ENCODE measurements around the gene HOTAIR.

HOTAIR gene

DNA sequence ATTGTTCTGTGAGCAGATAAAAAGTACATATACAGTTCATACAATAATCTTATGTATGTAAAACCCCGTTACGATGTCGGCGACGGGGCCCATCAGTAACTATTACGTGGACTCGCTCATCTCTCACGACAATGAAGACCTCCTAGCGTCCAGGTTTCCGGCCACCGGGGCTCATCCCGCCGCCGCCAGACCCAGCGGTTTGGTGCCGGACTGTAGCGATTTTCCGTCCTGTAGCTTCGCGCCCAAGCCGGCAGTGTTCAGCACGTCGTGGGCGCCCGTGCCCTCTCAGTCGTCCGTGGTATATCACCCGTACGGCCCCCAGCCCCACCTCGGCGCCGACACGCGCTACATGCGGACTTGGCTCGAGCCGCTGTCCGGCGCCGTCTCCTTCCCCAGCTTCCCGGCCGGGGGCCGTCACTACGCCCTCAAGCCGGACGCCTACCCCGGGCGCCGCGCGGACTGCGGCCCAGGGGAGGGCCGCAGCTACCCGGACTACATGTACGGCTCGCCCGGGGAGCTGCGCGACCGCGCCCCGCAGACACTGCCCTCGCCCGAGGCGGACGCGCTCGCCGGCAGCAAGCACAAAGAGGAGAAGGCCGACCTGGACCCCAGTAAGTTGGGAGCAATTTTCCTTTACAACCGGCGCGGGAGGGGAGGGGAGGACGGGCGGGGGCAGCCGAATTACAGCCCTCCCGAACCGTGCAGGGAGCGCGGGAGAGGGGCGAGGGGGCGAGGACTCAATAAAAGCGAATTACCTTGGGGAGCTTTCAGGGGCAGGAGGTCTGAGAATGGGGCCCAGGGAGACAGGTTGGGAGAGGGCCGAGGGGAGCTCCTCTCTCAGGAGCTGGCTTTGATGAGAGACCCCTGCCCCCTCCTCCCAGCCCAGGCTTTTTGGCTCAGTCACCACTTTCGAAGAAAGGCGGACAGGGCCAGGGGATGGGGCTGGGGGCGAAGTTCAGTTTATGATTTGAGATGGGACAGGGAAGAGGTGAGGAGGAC is 25.7 kb upstream of the HOTAIR start, which contains the start of gene HOXC9:
TSS of gene HOXC9 (plus strand) at position 46 of the 999 bp plus-strand sequence. CDS start at position 74, 28 bp downstream.
- DNase-seq (ENCODE audit: low read depth in 2 of 2, low spot score in 1 of 2), result no peak

DNA sequence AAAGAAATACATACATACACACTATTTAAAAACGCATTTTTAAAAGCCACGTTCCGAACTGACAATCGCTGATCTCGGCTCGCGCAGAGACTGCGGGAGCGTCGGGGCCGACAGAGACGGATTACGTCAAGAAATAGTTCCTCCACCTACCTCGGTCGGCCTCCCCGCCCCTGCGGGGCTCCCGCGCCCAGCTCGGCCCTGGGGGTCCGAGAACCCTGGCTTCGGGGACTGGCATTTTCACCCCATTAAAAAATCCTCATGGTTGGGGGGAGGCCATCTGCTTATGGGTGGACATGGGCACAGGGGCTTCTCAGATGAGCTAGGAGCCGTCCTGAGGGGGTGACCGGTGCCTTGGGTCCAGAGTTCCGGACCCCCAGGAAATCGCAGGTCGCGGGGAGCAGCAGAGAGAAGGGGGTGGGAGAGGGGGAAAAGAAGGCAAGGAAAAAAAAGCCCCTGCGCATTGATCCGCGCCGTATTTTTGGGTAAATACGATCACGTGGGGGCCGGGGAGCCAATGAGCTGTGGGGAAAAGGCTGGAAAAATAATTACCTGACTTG is 24.9 kb upstream of the HOTAIR start:
- no peak for DNase-seq (ENCODE audit: low read depth in 2 of 2, low spot score in 1 of 2)

DNA sequence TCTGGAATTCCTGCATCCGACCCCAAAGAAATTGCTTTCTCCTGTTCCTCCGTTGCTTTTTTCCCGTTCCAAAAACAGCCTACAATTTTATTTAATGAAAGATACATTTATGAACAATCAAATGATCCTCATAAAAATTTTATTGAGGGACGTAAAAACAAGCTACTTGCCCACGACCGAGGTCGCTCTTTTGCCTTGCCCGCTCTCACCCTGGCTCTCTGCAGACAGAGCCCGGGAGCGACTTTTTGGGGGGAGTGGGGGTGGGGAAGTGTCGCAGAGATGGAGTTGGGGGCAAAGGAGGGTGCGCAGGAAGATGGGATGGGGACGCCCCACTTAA is 24.1 kb upstream of the HOTAIR start:
- no peak for DNase-seq (ENCODE audit: low read depth in 2 of 2, low spot score in 1 of 2)

DNA sequence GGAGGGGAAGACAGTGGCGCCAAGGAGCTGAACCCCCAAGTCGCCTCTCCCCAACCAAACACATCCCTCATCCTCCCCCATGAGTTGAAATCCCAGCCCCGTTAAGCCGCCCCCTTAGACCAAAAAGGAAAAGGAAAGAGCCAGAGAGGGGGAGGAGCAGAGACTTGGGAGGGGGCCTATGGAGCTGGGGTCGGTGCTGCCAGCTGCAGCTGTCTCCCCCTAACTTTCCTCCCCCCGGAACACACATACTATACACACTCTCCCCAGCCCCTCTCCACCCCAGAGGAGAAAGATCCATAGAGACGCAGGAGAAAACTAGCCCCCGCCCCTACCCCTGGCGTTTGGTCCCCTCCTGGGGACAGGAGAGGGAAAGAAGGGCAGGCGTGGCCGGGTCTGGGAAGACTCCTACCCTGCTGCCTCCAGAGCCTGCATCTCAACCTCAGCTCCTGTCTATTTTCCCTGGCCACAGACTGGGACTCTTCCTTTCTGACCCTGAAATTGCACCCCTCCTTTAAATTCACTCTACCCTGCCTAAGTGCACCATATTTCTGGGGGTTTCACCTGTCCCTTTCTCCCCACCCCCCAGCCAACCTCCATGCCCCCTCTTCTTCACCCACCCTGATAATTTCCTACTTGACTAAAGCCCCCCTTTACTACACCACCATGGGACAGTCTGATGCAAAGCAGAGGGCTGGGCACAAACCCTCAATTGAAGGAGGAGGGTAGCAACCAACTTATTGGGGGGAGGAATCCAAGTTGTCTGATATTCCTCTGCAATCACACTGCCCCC is 23.6 kb upstream of the HOTAIR start:
- DNase-seq (ENCODE audit: low read depth in 2 of 2, low spot score in 1 of 2), result no peak

DNA sequence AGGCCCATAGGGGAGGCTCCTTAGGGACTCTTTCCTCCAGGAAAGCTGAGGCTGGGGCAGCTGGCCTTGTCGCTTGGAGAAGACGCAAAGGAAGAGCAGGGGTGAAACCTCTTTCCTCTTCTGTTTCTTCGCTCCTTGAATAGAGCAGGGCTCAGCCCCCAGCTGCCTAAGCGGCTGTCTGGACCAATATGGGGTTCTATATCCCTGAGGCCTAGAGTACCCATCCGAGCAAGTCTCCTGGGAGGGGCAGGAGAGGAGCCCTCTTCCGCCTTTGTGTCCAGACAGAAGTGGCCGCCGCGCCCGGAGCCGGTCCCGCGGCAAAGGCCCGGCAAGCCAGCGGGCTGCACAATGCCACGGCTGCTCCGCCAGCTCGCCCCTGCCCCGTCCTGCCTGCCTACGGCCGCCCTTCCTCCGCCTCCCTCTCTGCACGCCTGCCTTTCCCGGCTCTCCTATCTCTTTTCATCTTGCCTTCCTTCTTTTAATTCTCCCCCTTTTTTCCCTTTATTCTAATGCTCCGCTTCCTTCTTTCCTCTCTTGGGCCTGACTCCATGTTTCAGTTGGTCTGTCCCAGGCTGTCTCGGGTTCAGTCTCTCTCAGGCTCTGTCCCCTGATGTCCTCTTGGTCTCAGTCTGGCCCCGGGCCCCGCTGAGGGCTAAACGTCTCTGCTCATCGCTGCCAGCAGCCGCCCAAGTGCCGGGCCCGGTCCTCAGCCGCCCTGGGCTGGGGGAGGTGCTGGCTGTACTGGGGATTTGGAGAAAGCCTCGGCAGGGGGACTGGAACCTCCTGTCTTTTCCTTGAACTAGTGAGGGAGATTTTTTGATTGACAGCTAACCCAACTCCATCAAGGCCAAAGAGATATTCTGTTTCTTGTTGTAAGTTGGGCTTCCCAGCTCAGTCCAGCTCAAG is 22.7 kb upstream of the HOTAIR start:
- DNase-seq (ENCODE audit: low read depth in 2 of 2, low spot score in 1 of 2), result no peak

DNA sequence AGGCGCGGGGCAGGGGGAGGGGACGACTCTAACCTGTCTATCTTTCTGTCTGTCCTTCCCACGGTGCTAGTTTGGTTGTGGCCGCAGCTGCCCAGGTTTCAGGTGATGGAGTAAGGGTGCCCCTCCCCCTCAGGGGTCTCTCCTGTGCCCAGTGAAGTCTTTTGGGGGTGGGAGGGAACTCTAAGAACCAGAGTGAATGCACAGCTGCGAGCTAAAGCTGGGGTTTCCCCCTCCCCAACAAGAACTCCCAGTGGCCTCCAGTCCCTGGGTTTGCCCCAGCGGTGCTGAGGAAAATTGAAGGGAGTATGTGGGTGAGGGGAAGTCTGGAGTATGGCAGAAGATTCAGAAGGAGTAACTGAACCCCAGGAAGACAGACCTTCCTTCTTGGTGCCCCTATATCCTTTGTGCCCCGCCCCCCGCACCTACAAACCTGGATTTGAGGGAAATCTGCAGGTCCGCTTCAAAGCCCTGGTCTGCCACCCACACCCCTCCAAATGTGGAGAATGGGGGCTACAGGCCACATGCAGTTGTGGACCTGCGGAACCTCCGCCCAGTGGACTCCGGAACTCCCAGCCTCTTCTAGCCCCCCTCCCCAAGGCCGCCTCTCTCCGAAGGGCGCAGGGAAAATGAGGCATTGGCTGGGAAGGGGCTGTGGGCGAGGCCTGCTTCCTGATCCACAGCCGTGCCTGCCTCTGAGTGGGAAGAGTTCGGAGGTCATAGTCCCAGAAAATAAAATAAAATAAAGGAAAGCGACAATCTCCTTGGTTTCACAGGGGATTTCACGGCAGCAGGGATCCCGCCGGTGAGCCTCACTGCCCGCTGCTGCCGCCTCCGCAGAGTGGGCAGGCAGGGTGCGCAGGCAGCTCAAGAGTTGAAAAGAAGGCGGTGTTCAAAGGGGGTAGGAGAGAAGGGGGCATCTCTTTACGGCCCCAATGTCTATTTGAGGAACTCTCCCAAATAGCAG is 21.8 kb upstream of the HOTAIR start:
- no peak for DNase-seq (ENCODE audit: low read depth in 2 of 2, low spot score in 1 of 2)

DNA sequence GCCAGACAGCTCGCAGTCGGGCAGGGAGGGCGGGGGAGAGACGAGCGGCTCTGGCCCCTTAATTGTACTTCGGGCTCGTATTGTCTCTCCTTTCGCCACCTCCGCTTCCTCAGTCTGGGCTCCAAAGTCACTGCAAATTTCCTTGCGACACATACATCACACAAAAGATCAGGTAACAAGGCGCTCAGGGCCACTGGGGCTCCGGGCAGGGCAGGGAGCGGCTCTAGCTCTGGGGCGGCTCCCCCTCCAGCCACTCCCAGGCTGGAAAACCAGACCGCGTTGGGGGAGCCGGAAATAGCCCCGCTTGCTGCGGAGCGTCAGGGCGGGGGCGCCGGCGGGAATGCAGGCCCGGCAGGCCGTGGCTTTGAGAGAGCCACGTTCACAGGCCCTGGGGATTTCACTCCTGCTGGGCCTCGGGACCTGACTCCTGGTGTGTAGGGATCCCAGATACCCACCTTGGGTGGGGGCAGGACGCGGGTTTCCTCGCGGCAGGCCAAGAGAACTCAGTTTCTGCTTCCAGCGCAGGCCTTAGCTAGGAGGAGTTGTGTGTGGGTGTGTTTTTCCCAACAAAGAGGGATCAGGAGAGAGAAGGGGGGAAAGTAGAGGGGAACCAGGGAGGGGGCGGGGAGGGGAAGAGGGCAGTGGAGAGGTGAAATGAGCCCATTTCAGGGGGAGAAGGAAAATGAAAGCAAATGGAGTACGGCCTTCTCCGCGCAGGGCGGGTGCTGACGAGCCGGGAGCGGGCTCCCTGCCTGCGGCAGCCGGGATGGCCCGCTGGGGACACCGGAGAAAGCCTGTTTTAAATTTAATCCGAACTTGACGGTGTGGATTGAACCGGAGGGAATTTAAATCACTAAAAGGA is 20.9 kb upstream of the HOTAIR start:
- DNase-seq (ENCODE audit: low read depth in 2 of 2, low spot score in 1 of 2), result no peak

DNA sequence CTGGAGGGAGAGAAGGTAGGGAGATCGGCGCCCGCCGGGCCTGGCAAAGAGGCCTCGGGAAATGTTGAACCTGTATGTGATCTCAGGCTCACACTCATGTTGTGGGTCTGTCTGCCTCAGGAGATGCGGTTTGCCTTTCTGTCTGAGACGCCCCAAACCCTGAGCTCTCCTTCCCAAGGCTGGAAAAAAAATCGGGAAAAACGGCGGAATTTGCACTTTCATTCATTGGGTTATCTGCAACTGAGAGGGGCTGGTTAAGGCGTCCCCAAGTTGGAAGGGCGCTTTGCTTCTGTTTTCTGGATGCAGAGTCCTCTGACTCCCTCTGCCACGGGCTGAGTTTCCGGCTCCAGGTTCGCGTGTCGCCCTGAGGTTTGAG is 20.2 kb upstream of the HOTAIR start:
- DNase-seq (ENCODE audit: low read depth in 2 of 2, low spot score in 1 of 2), result no peak

DNA sequence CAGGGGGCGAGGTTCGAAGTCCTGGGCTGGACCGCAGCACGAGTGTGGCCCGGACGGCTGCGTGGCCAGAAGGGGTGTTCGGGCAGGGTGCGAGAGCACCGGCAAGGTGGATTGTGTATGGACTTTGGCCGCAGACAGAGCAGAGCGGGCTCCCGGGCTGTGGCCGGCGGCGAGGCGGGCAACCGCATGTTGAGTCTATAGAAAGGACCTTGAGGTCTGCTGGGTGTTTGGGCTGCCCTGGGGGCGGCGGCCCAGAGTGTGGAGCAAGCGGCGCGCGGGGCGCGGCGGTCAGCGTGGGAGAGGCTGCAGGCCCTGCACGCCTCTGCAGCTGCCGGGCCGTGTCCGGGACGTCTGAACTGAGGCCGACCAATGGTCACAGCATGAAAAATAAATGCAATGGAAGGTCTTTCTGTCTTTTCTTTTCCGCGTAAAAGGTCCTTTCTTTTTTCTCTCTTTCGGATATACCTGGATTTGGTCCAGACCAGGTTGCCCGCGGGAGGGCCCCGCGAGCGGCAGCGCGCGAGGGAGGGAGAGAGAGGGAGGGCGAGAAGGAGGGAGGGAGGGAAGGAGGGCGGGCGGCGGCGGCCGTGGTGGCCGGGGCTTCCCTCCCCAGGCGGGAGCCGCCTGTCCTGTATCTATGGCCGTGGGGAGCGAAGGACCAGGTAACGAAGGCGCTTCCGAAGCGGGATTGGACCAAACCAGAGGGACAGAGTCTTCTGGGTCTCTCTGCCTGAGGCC is 19.7 kb upstream of the HOTAIR start:
- no peak for DNase-seq (ENCODE audit: low read depth in 2 of 2, low spot score in 1 of 2)

DNA sequence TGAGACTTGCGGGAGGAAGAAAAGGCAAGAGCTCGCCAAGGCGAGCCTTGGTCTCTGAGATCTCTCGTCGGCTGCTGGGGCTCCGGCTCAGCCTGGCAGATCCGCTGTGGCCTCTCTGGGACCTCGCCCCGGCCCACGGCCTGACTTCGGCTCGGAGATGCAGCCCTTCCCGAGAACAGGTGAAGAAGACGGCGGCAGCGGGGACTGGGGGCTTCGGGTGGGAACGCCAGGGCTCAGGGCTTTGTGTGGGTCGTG is 19.2 kb upstream of the HOTAIR start:
- DNase-seq (ENCODE audit: low read depth in 2 of 2, low spot score in 1 of 2), result no peak

DNA sequence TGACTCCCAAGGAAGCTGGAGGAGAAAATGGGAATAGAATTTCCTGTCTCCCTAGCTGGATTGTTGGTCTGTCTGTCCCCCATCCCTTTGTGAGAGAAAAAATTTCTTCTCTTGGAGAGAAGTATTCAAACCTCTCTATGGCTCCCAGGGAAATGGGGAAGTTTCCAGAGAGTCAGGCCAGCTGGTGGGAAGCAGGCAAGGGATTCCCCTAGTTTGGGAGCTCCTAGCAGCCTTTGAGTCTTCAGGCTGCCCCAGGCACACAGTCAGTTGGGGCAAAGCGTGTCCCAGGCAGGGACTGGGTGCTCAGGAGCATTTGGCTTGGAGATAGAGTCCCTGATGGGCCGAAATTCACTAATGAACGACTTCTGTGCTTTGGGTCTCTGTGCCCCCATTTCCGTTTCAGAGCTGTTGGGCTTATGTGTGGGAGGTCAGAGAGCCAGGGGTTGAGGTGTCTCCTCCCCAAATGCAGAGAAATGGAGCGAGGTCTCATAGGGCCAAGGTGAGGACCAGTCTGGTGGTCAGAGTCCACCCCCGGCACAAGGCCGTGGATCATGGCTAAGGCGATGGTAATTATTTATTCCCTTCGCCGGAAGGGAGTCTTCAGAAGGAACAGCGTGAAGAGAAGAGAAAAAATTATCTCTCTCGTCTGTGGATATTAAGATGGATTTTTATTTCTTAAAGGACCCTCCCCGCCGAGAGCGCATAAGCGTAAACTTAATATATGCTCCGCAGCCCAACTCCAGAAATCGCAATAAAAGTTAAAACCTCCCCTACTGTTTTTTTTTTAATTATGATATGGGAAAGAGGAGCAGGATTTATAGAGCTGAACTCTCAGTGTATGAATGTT is 18.6 kb upstream of the HOTAIR start:
- DNase-seq (ENCODE audit: low read depth in 2 of 2, low spot score in 1 of 2), result no peak

DNA sequence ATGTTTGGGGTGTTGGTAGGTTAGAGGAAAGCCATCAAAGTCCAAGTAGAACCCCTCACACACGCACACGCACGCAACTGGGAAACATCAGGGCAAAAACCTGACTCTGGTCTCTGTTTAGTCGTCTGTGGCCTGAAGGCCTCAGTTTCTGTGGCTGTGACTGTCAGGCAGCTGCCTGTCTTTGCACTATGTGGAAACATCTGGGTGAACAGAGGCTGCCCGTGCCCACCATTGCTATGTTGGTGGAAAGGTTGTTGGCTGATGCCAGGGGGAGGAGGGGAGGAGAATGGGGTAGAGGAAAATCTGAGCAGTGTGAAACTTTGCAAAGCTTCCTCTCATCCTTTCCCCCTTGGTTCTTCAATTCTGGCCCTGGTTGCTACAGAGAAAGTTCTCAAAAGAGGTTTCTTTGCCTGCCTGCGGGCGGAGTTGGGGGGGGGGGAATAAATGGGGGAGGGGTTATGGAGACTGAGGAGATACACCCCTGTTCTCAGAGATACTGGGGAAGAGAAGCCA is 17.7 kb upstream of the HOTAIR start:
- no peak for DNase-seq (ENCODE audit: low read depth in 2 of 2, low spot score in 1 of 2)

DNA sequence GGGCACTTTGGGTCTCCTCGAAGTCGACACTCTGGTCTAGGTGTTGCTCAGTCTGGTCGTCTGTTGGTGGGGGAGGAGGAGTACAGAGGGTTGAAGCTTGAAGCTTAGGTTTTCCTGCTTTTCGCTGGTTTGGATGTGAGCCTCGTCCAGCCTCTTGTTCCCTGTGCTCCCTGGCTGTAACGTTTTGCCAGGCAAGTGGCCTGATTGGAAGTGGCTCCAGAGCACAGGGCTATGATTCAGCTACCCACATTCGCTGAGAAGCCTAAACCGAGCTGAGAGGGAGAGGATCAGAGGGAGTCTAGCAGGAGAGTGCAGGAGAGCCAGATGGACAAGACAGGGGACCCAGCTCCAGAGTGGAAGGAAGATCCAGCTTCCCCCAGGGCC is 16.3 kb upstream of the HOTAIR start:
- DNase-seq (ENCODE audit: low read depth in 2 of 2, low spot score in 1 of 2), result no peak

DNA sequence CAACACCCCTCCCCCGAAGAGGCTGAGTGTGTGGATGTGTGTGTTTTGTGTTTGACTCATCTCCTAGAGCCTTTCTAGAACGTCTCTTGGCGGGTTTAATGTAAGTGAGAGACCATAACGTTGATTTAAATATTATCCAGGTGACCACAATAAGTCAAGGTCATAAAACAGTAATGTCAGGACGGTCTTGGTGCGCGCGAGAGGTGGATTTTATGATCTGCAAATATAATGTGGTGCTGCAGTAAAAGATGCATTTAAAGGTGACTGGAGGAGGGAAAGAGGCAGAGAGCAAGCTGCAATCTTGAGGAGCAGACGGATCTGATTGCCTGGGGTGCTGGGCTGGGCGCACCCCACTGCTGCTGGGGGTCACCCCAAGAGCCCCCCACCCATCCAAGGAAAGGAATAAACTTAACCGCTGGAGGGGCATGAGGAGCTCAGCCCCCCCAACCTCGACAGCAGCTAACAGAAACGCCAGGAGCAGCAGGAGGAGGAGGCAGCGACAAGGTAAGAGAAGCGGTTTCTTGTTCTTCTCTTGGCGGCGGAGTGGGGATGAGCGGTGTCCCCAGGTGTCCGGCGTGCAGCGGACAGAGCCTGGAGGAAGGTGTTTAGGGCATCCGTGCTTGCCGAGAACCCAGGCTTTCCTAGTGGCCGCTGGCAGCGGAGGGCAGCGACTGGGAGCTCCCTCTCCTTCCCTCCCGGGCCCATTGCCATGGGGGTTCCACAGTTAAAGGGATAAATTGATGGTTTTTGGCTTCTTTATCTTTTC is 15.7 kb upstream of the HOTAIR start:
- DNase-seq (ENCODE audit: low read depth in 2 of 2, low spot score in 1 of 2), result no peak

DNA sequence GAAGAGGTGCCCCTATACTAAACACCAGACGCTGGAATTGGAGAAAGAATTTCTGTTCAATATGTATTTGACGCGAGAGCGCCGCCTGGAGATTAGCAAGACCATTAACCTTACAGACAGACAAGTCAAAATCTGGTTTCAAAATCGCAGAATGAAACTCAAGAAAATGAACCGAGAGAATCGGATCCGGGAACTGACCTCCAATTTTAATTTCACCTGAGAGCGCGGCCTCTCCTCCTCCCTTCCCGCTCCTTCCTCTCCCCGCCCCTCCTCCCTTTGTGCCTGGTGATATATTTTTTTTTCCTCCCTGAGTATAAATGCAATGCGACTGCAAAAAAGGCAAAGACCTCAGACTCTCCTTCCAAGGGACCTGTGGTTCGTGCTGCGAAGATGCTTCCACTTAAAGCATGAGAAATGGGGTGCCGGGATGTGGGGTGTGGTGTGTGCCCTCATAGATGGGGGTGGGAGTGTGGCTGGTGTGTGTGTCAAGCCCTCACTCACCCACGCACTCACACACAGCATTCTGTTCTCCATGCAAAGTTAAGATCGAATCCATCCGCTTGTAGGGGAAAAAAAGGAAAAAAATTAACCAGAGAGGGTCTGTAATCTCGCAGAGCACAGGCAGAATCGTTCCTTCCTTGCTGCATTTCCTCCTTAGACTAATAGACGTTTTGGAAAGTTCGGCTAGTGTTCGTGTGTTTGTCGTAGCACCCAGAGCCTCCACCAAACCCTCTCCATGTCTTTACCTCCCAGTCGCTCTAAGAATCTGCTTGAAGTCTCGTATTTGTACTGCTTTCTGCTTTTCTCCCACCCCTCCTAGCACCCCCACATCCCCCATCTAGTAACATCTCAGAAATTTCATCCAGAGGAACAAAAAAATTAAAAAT is 14.7 kb upstream of the HOTAIR start:
- no peak for DNase-seq (ENCODE audit: low read depth in 2 of 2, low spot score in 1 of 2)
